Pancreas (tissue), 10 donors: ENCODE measurements around the gene TRNAU1AP. TPM values are rescaled to one million over a fixed set of nuclear protein-coding genes. Genes with fewer than 3 reads are reported as not detected.
"Not testable (repeated sequence)": the region's sequence is repeated elsewhere in the genome, so short reads cannot be mapped to it uniquely, and the experiment has no call there.

Source experiments
- ATAC-seq, 4 donors: fragments of 200-7000 bp; cut with Tn5 transposase; one replicate each; pipeline versions ENCODE4 v1.8.0 to v1.9.1; 2020; ENCODE audit warnings: mild to moderate bottlenecking in 4 of 4, moderate library complexity in 4 of 4
- DNase-seq, 6 donors: peaks; one replicate each; pipeline ENCODE4 v3.0.0-alpha.2; 2020
- FAIRE-seq: peaks from 2 replicates; lab custom pipeline; 2012; peaks lifted over from hg19 to GRCh38; lab: Jason Lieb, UNC
- H3K27ac ChIP-seq, 4 donors: fragments of 200-600 bp; sonication (generic); 1 replicate in 3 of 4; 2 replicates in 1 of 4; pipeline versions ENCODE4 v1.5.0 to v1.8.0; 2020
- H3K27me3 ChIP-seq, 4 donors: fragments of 200-600 bp; one replicate each; pipeline ENCODE4 v1.8.0; 2021
- H3K36me3 ChIP-seq, 3 donors: fragments of 200-600 bp; sonication (generic) in 1 of 3; one replicate each; pipeline versions ENCODE4 v1.5.0 to v1.8.0; 2020 to 2021
- H3K4me1 ChIP-seq, 3 donors: fragments of 200-600 bp; one replicate each; pipeline ENCODE4 v1.8.0; 2021
- H3K4me3 ChIP-seq, 4 donors: fragments of 200-600 bp; sonication (generic) in 2 of 4; one replicate each; pipeline versions ENCODE4 v1.5.0 to v1.8.0; 2020 to 2021
- H3K9me3 ChIP-seq, 4 donors: fragments of 200-600 bp; one replicate each; pipeline ENCODE4 v1.8.0; 2021
- WGBS, 2 donors: extraction: QIAGEN DNeasy Blood & Tissue Kit; methylation state at CpG; one replicate each; pipeline ENCODE4 v1.1.7; 2013; 5-methylcytosine and 5-hydroxymethylcytosine counted together
- intact Hi-C, 3 donors: fragments of 100-400 bp; cut with DNase I; formaldehyde crosslinking; loops; one replicate each; pipeline versions ENCODE4 v1.11.1 to v1.14.2; 2022
- polyA plus RNA-seq, 2 donors: library from polyadenylated mRNA; stranded (reverse); fragments of 200-250 nt; gene quantifications; one replicate each; pipeline ENCODE4 v1.2.3, GENCODE V29; 2013
- total RNA-seq, 6 donors: library from RNA; stranded (reverse); fragmentation: NEBNext Ultra II Directional in 4 of 6; extraction: Animal tissue kit (Norgen Biotek cat#: 25700) in 4 of 6; gene quantifications; one replicate each; pipeline versions ENCODE4 v1.2.1 to v1.2.4, GENCODE V29; 2021 to 2023
- TF ChIP-seq, protein P1 (sequence below), 4 donors: fragments of 200-600 bp; sonication (generic) in 3 of 4; IDR thresholded peaks; one replicate each; pipeline versions ENCODE4 v1.5.0 to v1.8.0; 2021; ENCODE audit warnings: antibody characterized with exemption in 4 of 4
- donor health status: healthy with polysubstance abuse.
- donor health status: DM: no; HTN: no; CAD: no; lungs with moderate emphysema.
- donor health status: DM: no; HTN: no; CAD: no.
- donor health status: control.
- donor health status: control.
- donor health status: Bipolar disorder and iron deficiency.
- donor health status: DM: yes; HTN: yes; CAD: no.
- donor health status: DM: no; HTN: no; CAD: no.
- donor health status: DM: no; HTN: no; CAD: no.
- donor health status: DM: yes; HTN: yes; CAD: no.

TRNAU1AP gene
- total and polyA plus RNA-seq, 8 donors, result 5.5 to 17.8 (median 10.5) TPM

DNA sequence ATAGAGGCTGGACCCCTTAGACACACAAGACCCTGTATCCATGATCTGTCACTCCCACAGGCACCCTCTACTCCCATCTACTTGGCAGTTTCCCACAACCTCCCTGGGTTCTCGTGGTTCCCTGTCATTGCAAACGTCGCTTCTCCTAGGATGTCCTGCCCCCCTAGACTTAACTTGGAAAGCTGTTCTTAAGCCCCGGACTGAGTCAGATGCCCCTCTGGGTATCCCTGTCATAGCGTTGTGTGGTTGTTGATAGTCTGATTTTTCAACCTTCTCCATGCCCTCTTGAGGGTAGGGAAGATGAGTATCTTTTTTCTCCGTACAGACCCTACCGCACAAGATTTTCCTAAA lies 35.3 kb upstream of the TRNAU1AP start:
- peak in 1 of 6 donors; percentile 24 for DNase-seq
- TF ChIP-seq, protein P1, sequence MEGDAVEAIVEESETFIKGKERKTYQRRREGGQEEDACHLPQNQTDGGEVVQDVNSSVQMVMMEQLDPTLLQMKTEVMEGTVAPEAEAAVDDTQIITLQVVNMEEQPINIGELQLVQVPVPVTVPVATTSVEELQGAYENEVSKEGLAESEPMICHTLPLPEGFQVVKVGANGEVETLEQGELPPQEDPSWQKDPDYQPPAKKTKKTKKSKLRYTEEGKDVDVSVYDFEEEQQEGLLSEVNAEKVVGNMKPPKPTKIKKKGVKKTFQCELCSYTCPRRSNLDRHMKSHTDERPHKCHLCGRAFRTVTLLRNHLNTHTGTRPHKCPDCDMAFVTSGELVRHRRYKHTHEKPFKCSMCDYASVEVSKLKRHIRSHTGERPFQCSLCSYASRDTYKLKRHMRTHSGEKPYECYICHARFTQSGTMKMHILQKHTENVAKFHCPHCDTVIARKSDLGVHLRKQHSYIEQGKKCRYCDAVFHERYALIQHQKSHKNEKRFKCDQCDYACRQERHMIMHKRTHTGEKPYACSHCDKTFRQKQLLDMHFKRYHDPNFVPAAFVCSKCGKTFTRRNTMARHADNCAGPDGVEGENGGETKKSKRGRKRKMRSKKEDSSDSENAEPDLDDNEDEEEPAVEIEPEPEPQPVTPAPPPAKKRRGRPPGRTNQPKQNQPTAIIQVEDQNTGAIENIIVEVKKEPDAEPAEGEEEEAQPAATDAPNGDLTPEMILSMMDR (IDR thresholded peaks at IDR 0.05), result no peak
- WGBS, 2 donors, result 7 to 17% methylated on average over 7 of the region's 7 CpGs
- Histone ChIP-seq H3K4me3 (peak overlapping the region; percentile 46 to 67 (median 58)), H3K27ac (peak overlapping the region in 3 of 4 donors; percentile 38 to 85 (median 71)), H3K36me3 (no peaks in the 10 kb centered on the region), H3K27me3 (no peaks in the 10 kb centered on the region), H3K4me1 (peaks cover 0 to 9% (median 0%) of the 10 kb centered on the region in 3 donors), H3K9me3 (no peaks in the 10 kb centered on the region)
- FAIRE-seq, result no peak
- ATAC-seq, result peak; percentile 7 to 16 (median 11)
- intact Hi-C loops, result no loop called here

DNA sequence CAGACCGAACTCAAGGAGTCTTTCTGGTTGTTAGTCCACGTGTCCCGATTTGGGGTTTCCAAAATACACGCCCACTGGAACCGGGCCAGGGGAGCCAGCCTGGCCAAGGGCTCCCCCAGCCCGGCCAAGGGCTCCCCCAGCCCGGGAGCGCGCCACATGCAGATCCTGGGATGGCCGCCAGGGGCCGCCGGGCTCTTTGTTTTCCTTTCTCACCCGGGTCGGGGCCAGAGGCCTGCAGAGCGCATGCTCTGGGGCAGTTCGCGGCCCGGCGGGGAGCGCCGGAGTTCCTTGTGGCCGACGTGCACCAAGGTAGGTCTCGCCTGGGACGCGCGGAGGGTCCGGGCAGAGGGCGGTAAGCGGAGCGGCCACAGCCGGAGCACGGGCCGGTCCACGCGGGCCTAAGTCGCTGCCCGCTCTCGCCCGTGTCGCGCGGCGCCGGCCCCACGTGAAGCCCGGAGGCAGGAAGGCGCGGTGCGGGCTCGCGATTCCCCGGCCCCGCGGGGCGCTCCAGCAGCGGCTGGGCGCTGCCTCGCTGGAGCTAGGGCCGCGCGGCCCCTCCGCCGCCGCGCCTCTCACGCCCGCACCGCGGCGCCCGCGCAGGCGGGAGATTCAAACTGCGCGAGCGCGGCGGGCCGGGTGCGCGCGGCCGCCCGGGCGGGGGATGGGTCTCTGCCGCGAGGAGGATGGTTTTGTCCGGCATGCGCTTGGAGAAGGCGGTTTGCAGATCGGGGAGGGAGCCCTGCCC lies 34.7 kb upstream of the TRNAU1AP start:
- peak; percentile 86 to 97 (median 92) for DNase-seq
- Histone ChIP-seq H3K27me3 (no peaks in the 10 kb centered on the region), H3K36me3 (no peaks in the 10 kb centered on the region), H3K9me3 (no peaks in the 10 kb centered on the region), H3K4me1 (peaks cover 0 to 9% (median 0%) of the 10 kb centered on the region in 3 donors), H3K27ac (peak overlapping the region; percentile 55 to 85 (median 76)), H3K4me3 (peak overlapping the region; percentile 46 to 67 (median 58))
- ATAC-seq, result peak; percentile 90 to 95 (median 92)
- 0% methylated on average over 61 to 92 of the region's 92 CpGs for WGBS, 2 donors
- intact Hi-C loops, result no loop called here
- TF ChIP-seq, protein P1 (IDR thresholded peaks at IDR 0.05), result peak; percentile 93 to 99 (median 99)
- FAIRE-seq, result no peak

DNA sequence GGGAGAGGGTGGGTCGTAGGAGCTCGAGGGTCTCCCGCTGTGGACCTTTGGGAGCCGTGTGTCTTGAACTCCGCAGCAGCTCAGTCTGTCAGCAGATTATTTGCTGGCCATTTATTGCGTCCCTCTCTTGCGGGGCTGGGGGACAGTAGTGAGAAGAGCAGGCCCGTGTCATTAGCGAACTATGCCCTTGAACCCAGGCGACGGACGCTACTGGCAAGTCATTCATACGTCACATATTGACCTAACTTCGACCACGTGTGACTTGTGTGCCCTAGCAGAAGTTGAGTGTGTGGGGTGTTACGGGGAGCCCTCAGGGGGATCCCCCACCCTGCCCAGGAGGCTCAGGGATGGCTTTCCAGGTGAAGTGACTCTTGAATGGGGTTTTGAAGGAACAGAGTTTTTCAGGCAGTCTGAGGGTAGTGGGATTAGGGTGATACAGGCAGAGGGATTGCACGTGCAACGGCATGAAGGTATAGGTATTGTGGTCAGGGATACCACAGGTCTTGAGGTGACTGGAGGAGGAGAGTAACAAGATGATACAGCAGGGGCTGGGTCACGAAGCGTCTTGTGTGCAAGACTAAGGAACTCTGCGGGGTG lies 34.0 kb upstream of the TRNAU1AP start:
- no peaks in the 10 kb centered on the region for H3K27me3 ChIP-seq
- TF ChIP-seq, protein P1 (IDR thresholded peaks at IDR 0.05), result no peak
- H3K36me3 ChIP-seq, result no peaks in the 10 kb centered on the region
- H3K4me3 ChIP-seq, result peak overlapping the region; percentile 46 to 67 (median 58)
- intact Hi-C loops, result no loop called here
- FAIRE-seq (no peak), ATAC-seq (no peak), DNase-seq (no peak)
- H3K27ac ChIP-seq, result peak overlapping the region in 1 of 4 donors; percentile 85
- H3K9me3 ChIP-seq, result no peaks in the 10 kb centered on the region
- 11 to 13% methylated on average over 21 of the region's 21 CpGs for WGBS, 2 donors
- peaks cover 0 to 9% (median 0%) of the 10 kb centered on the region in 3 donors for H3K4me1 ChIP-seq

DNA sequence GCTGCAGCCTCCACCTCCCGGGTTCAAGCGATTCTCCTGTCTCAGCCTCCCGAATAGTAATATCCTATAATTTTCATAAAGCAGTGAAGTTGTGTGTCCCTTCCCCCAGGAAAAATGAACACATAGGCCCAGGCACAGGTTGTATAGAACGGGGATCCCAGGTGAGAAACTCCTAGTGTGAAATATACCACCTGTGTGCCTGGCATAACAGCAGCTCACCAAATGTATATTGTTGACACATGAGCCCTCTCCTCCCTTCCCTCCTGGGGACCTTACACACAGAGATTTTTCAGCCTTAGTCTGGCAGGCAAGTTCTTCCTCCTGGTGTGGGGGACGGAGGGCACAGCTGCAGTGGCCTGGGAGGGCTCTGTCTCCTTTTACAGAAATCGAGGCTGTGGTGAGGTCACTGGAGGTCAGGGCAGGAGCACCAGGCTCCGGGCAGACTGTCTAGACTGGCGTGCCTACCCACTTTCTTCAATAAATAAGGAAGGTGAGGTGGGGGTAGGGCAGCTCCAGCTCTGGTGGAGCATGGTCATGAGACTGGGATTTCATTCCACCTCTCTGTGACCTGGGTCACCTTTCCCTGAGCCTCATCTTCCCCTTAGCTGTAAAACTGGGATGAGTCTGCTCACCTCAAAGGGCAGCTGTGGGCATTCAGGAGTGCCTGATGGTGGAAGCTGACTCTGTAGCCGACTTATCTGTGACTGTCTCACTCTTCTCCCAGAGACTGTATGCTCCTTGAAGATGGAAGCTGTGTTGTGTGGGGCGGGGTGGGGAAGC lies 32.7 kb upstream of the TRNAU1AP start:
- peaks cover 0 to 9% (median 0%) of the 10 kb centered on the region in 3 donors for H3K4me1 ChIP-seq
- no peaks in the 10 kb centered on the region for H3K36me3 ChIP-seq
- 50 to 52% methylated on average over 10 of the region's 10 CpGs for WGBS, 2 donors
- TF ChIP-seq, protein P1 (IDR thresholded peaks at IDR 0.05), result no peak
- FAIRE-seq, result no peak
- ATAC-seq, result peak; percentile 9 to 40 (median 21)
- intact Hi-C loops, result loop anchor here in 1 of 3 donors (10.0 kb wide), 1 partner anchor 85 kb away; no protein-coding TSS in a partner anchor
- peak in 2 of 6 donors; percentile 47 to 51 for DNase-seq
- peak overlapping the region in 1 of 4 donors; percentile 33 for H3K27ac ChIP-seq
- no peaks in the 10 kb centered on the region for H3K9me3 ChIP-seq
- no peaks in the 10 kb centered on the region for H3K27me3 ChIP-seq
- no peak overlapping the region for H3K4me3 ChIP-seq

DNA sequence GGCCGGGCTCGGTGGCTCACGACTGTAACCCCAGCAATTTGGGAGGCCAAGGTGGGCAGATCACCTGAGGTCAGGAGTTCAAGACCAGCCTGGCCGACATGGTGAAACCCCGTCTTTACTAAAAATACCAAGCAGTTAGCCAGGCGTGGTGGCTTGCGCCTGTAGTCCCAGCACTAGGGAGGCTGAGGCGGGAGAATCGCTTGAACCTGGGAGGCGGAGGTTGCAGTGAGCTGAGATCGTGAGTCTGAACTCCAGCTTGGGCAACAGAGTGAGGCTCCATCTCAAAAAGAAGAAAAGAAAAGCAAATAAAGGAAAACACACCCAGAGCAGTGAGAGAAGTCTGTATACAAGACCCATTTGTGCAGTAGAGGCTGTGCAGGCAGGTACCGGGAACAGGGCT lies 32.1 kb upstream of the TRNAU1AP start:
- H3K36me3 ChIP-seq, H3K27ac ChIP-seq, DNase-seq, H3K9me3 ChIP-seq, FAIRE-seq, H3K27me3 ChIP-seq, H3K4me3 ChIP-seq, ATAC-seq, H3K4me1 ChIP-seq: not testable (repeated sequence)
- intact Hi-C loops, result loop anchor here in 1 of 3 donors (10.0 kb wide), 1 partner anchor 84 kb away; no protein-coding TSS in a partner anchor
- WGBS, 2 donors, result 95% methylated on average over 12 of the region's 12 CpGs
